Adipocyte (in vitro differentiated cells): ENCODE data around the gene GRIK4.

Experiments
- DNase-seq: peaks from one replicate; pipeline ENCODE4 v3.0.0-alpha.2; 2015; ENCODE audit warnings: low read depth
- H3K27me3 ChIP-seq: replicated peaks from 2 replicates; pipeline ENCODE4 v1.7.0; 2013; ENCODE audit warnings: mild to moderate bottlenecking, low read length, moderate library complexity; ENCODE audit not compliant: control insufficient read depth, insufficient read depth
- H3K36me3 ChIP-seq: 2 replicates; pipeline ENCODE4 v1.7.0; 2013; ENCODE audit warnings: low read length, mild to moderate bottlenecking, moderate library complexity; ENCODE audit not compliant: control insufficient read depth, insufficient read depth, severe bottlenecking
- H3K4me1 ChIP-seq: 2 replicates; pipeline ENCODE4 v1.7.0; 2013; ENCODE audit warnings: mild to moderate bottlenecking, low read length, moderate library complexity; ENCODE audit not compliant: control insufficient read depth, insufficient read depth
- H3K4me3 ChIP-seq: 2 replicates; pipeline ENCODE4 v1.7.0; 2013; ENCODE audit warnings: mild to moderate bottlenecking, low read length, moderate library complexity
- H3K9ac ChIP-seq: 2 replicates; pipeline ENCODE4 v1.7.0; 2013; ENCODE audit warnings: mild to moderate bottlenecking, low read length, moderate library complexity
- H3K9me3 ChIP-seq: 2 replicates; pipeline ENCODE4 v1.7.0; 2013; ENCODE audit warnings: mild to moderate bottlenecking, low read length, moderate library complexity; ENCODE audit not compliant: control insufficient read depth

GRIK4 gene

DNA sequence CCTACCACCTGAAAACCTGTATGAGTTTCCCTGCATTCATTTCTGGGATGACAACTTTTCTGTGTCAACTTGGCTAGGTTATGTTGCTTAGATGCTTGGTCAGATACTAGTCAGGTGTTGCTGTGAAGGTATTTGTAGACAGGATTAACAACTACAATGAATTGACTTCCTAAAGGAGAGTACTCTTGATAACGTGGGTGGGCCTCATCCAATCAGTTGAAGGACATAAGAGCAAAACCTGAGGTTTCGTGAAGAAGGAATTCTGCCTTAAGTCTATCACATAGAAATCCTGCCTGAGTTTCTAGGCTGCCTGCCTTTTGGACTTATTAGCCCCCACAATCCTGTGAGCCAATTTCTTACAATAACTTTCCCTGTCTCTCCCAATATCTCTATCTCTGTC is 431.2 kb downstream of the GRIK4 start:
- no peaks in the 10 kb centered on the region for H3K36me3 ChIP-seq
- H3K4me1 ChIP-seq: no peaks in the 10 kb centered on the region
- H3K4me3 ChIP-seq: no peak overlapping the region
- peaks cover 18% of the 10 kb centered on the region for H3K9me3 ChIP-seq
- no peak for DNase-seq
- no peak overlapping the region for H3K9ac ChIP-seq
- peaks cover 37% of the 10 kb centered on the region for H3K27me3 ChIP-seq

DNA sequence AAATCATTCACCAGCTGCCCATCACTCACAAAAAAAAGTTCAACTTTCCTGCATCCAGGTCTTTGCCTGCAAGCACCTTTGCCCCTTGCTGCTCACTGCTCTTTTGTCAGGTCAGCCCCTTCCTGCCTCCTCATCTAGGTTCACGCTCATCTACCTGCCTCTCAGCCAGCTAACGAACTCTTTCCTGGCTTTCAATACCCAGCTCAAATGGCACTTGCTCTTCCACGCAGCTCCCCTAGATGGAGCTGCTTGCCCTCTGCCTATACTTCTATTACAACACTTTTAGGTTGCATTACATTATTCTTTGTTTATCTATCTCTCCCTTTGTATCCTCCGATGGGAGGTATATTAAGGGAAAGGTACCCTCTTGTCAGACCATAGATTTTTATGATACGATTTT is 433.5 kb downstream of the GRIK4 start:
- Histone ChIP-seq H3K27me3 (peaks cover 38% of the 10 kb centered on the region), H3K36me3 (no peaks in the 10 kb centered on the region), H3K9me3 (peaks cover 18% of the 10 kb centered on the region), H3K4me3 (no peak overlapping the region), H3K4me1 (no peaks in the 10 kb centered on the region), H3K9ac (no peak overlapping the region)
- no peak for DNase-seq

GRCh38 chr11:120950880-120951279 is 439.3 kb downstream of the GRIK4 start:
- DNase-seq: no peak
- H3K9me3 ChIP-seq: no peaks in the 10 kb centered on the region
- no peaks in the 10 kb centered on the region for H3K36me3 ChIP-seq
- H3K27me3 ChIP-seq: peaks cover 46% of the 10 kb centered on the region
- H3K9ac ChIP-seq: no peak overlapping the region
- no peak overlapping the region for H3K4me3 ChIP-seq
- peaks cover 5% of the 10 kb centered on the region for H3K4me1 ChIP-seq

DNA sequence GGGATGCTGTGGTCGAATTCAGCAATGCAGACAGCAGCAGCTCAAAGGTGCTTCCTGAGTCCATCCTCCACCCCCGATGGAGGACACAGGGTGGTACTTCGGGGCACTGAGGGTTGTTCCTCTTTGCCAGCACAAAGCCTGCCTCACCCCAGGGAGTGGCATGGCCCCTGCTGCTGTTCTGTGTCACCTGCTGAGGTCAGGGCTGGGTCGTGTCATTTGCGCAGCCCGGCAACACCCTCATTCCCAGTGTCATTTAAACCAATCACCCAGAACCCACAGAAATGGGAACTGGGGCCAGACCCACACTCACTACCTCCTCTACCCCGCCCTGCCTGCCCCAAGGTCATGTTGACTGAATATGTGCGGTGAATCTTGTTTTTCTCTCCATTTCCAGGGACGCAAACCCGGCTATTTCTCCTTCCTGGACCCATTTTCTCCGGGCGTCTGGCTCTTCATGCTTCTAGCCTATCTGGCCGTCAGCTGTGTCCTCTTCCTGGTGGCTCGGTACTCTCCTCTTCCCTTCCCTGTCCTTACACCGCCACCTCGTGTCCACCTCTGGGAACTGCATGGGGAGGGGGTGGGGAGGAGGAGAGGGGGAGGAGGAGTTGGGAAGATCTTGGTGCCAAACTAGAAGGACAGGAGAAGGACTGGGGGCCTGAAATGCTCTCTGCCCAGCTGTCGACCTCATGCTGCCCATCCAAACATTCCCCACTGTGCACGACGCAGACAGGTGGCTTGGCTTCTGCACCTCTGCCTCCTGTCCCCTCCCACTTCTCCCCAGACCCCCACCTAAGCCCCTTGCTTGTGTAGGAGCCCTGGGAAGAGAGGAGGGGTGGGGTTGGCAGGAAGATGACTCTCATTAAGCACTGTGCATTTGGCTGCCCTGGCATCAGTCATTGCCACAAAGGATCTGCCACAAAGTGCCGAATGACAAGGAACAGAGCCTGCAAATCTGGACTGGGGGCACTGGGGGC is 441.2 kb downstream of the GRIK4 start:
- peaks cover 5% of the 10 kb centered on the region for H3K4me1 ChIP-seq
- no peak overlapping the region for H3K4me3 ChIP-seq
- DNase-seq: peak; percentile 87
- peaks cover 45% of the 10 kb centered on the region for H3K27me3 ChIP-seq
- H3K9me3 ChIP-seq: no peaks in the 10 kb centered on the region
- H3K36me3 ChIP-seq: no peaks in the 10 kb centered on the region
- no peak overlapping the region for H3K9ac ChIP-seq

- DNase-seq: no peak
- H3K9me3 ChIP-seq: no peaks in the 10 kb centered on the region
- peaks cover 37% of the 10 kb centered on the region for H3K27me3 ChIP-seq
Observed at GRCh38 chr11:120954381-120954780, 442.8 kb downstream of the GRIK4 start.

GRCh38 chr11:120956710-120957495 is 445.4 kb downstream of the GRIK4 start:
- no peaks in the 10 kb centered on the region for H3K4me1 ChIP-seq
- no peak overlapping the region for H3K9ac ChIP-seq
- no peaks in the 10 kb centered on the region for H3K36me3 ChIP-seq
- no peak overlapping the region for H3K4me3 ChIP-seq
- no peak for DNase-seq
- peaks cover 28% of the 10 kb centered on the region for H3K27me3 ChIP-seq
- no peaks in the 10 kb centered on the region for H3K9me3 ChIP-seq

More at GRCh38 chr11:120954381-120954780, 442.8 kb downstream of the GRIK4 start:
- Histone ChIP-seq H3K4me1 (peaks cover 5% of the 10 kb centered on the region), H3K4me3 (no peak overlapping the region), H3K36me3 (no peaks in the 10 kb centered on the region), H3K9ac (no peak overlapping the region)

DNA sequence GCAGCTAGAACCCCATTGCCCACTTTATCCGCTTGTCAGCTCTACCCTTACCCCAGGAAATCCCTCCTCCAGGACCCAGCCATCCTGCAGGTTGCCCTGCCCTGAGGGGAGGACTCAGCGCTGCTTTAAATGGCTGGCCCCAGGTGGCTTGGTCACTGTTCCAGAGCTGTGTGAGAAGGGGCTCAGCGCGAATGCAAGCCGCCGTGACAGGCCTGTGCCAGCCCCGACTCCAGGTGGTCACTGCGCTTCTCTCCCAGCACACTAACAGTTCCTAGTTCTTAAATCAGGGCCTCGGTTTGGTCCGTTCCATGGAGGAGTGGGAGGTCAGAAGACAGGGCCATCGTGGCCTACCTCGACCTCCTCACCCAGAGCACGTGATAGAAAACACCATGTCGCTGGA is 446.6 kb downstream of the GRIK4 start:
- Histone ChIP-seq H3K9me3 (no peaks in the 10 kb centered on the region), H3K27me3 (peaks cover 39% of the 10 kb centered on the region), H3K4me3 (no peak overlapping the region), H3K9ac (no peak overlapping the region), H3K4me1 (no peaks in the 10 kb centered on the region), H3K36me3 (no peaks in the 10 kb centered on the region)
- DNase-seq: no peak

DNA sequence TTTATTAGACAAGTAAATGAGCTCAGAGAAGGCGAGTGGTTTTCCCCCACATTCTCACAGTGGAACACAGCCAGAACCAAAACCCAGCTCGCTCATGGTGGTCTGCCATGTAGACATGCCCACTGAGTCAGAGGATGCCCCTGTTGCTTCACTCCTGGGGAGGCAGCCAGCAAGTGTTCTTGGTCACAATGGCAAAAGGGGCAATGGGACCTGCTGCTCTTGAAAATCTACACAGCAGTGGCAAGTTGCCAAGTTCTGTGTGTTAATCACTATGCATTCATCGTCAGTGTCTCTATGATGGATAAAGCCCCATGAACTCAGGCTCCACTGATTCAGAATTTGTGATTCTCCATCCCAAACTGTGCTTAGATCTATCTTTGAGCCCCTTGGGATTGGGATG is 447.6 kb downstream of the GRIK4 start:
- no peak for DNase-seq
- Histone ChIP-seq H3K9me3 (no peaks in the 10 kb centered on the region), H3K4me1 (no peaks in the 10 kb centered on the region), H3K36me3 (no peaks in the 10 kb centered on the region), H3K27me3 (peaks cover 43% of the 10 kb centered on the region), H3K9ac (no peak overlapping the region), H3K4me3 (no peak overlapping the region)

DNA sequence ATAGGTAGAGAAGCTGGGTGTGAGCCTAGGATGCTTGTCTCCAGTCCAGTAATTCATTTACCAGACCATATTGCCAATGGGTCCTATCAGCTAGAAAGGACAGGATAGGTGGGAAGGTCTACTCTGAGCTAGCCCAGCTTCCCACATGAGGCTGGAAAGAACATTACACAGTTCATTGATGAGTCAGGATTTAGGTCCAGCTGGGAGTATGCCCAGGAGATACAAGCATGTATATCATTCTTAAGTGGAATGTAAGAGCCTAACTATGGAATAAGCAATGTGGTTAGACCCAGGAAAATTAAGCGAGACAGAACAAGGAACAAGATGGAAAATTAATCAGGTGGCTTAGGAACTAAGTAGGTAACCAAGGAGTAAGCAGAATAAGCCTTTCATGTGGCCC is 453.3 kb downstream of the GRIK4 start:
- H3K4me1 ChIP-seq: no peaks in the 10 kb centered on the region
- peaks cover 51% of the 10 kb centered on the region for H3K27me3 ChIP-seq
- H3K4me3 ChIP-seq: no peak overlapping the region
- no peak overlapping the region for H3K9ac ChIP-seq
- H3K36me3 ChIP-seq: no peaks in the 10 kb centered on the region
- H3K9me3 ChIP-seq: no peaks in the 10 kb centered on the region
- DNase-seq: peak; percentile 35

DNA sequence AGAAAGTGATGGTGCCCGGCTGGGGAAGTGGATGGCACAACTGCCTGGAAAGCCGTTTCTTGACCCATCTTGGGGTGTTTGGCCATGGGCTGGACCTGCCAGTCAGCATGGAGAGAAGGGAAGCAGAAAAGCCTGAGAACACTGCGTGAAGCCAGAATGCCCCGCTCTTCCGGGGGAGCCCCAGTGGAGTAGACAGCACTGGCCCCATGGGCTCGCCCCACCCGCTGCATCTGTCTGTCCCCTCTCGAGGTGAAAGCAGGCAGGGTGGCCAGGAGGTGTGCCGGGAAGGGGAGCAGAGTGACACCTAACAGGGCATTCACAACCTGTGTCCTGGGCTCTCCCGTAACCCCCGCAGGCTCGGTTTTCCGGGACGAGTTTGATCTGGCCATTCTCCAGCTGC is 455.3 kb downstream of the GRIK4 start:
- Histone ChIP-seq H3K36me3 (no peaks in the 10 kb centered on the region), H3K9ac (no peak overlapping the region), H3K4me3 (no peak overlapping the region), H3K27me3 (peaks cover 58% of the 10 kb centered on the region), H3K4me1 (no peaks in the 10 kb centered on the region), H3K9me3 (no peaks in the 10 kb centered on the region)
- DNase-seq: no peak

GRCh38 chr11:120969993-120970392 is 458.4 kb downstream of the GRIK4 start:
- H3K4me3 ChIP-seq: no peak overlapping the region
- no peak for DNase-seq
- peaks cover 56% of the 10 kb centered on the region for H3K27me3 ChIP-seq
- no peaks in the 10 kb centered on the region for H3K4me1 ChIP-seq
- no peak overlapping the region for H3K9ac ChIP-seq
- H3K36me3 ChIP-seq: no peaks in the 10 kb centered on the region
- no peaks in the 10 kb centered on the region for H3K9me3 ChIP-seq
